ENCODE data around the gene ZNF532. TPM values are rescaled to one million over a fixed set of nuclear protein-coding genes. Genes with fewer than 3 reads are reported as not detected.

ZNF532 gene
- total and polyA plus RNA-seq, 5 donors from 2014 or later = 0.64 to 15.8 (median 1.6) TPM

- ATAC-seq (ENCODE audit: low read depth in 2 of 2) (no peak), DNase-seq (no peak)
- Histone ChIP-seq H3K4me3 (ENCODE audit: low read depth, low read length) (no peak overlapping the region), H3K4me1 (ENCODE audit: control insufficient read depth, insufficient read depth, low read length, poor library complexity, severe bottlenecking) (no peaks in the 10 kb centered on the region), H3K27me3 (ENCODE audit: control insufficient read depth, insufficient read depth, low read length) (no peaks in the 10 kb centered on the region), H3K36me3 (ENCODE audit: control insufficient read depth, insufficient read depth, low read length) (peaks cover 6% of the 10 kb centered on the region), H3K27ac (ENCODE audit: insufficient read depth, low read length, poor library complexity, severe bottlenecking) (no peak overlapping the region), H3K9me3 (ENCODE audit: control insufficient read depth in 2 of 2, low read length in 2 of 2) (no peaks in the 10 kb centered on the region)
- H3K4me1 Mint-ChIP-seq = peaks cover 0 to 5% (median 0%) of the 10 kb centered on the region in 4 donors
- H3K4me3 Mint-ChIP-seq = no peak overlapping the region
- peak overlapping the region in 1 of 3 donors; percentile 93 for H3K27ac Mint-ChIP-seq
- H3K9me3 Mint-ChIP-seq = no peaks in the 10 kb centered on the region
- peaks cover 8% of the 10 kb centered on the region for H3K27me3 Mint-ChIP-seq
- no peaks in the 10 kb centered on the region for H3K36me3 Mint-ChIP-seq
Measured at GRCh38 chr18:58975296-58975695, 110.6 kb downstream of the ZNF532 start.

GRCh38 chr18:58975781-58976180 is 111.1 kb downstream of the ZNF532 start:
- peaks cover 0 to 5% (median 0%) of the 10 kb centered on the region in 4 donors for H3K4me1 Mint-ChIP-seq
- Histone ChIP-seq H3K36me3 (ENCODE audit: control insufficient read depth, insufficient read depth, low read length) (peaks cover 6% of the 10 kb centered on the region), H3K4me3 (ENCODE audit: low read depth, low read length) (no peak overlapping the region), H3K27me3 (ENCODE audit: control insufficient read depth, insufficient read depth, low read length) (no peaks in the 10 kb centered on the region), H3K9me3 (ENCODE audit: control insufficient read depth in 2 of 2, low read length in 2 of 2) (no peaks in the 10 kb centered on the region), H3K27ac (ENCODE audit: insufficient read depth, low read length, poor library complexity, severe bottlenecking) (no peak overlapping the region), H3K4me1 (ENCODE audit: control insufficient read depth, insufficient read depth, low read length, poor library complexity, severe bottlenecking) (no peaks in the 10 kb centered on the region)
- no peak overlapping the region for H3K27ac Mint-ChIP-seq
- no peaks in the 10 kb centered on the region for H3K36me3 Mint-ChIP-seq
- no peaks in the 10 kb centered on the region for H3K9me3 Mint-ChIP-seq
- ATAC-seq (ENCODE audit: low read depth in 2 of 2) (no peak), DNase-seq (no peak)
- H3K27me3 Mint-ChIP-seq = peaks cover 8% of the 10 kb centered on the region
- H3K4me3 Mint-ChIP-seq = no peak overlapping the region

DNA sequence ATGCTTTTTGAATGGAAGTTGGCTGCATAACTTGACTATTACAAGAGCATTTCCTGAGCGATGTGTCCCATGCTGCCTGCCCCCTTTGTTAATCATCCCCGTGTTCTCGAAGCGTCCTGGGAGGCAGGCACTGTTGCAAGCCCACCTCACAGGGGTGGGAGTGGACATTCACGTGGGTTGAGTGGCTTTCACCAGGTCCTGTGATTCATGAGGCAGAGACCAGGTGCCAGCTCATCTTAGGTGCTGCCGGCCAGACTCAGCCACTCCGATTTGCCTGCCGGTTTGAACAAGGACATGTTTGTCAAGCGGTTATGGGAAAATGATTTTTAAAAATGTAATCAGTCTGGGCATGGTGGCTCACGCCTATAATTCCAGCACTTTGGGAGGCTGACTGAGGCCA is 112.5 kb downstream of the ZNF532 start:
- H3K36me3 Mint-ChIP-seq = no peaks in the 10 kb centered on the region
- ATAC-seq (ENCODE audit: low read depth in 2 of 2) = no peak
- no peaks in the 10 kb centered on the region for H3K4me1 Mint-ChIP-seq

GRCh38 chr18:58977801-58978200 is 113.1 kb downstream of the ZNF532 start:
- Histone ChIP-seq H3K36me3 (ENCODE audit: control insufficient read depth, insufficient read depth, low read length) (peaks cover 6% of the 10 kb centered on the region), H3K27ac (ENCODE audit: insufficient read depth, low read length, poor library complexity, severe bottlenecking) (no peak overlapping the region), H3K4me1 (ENCODE audit: control insufficient read depth, insufficient read depth, low read length, poor library complexity, severe bottlenecking) (no peaks in the 10 kb centered on the region), H3K27me3 (ENCODE audit: control insufficient read depth, insufficient read depth, low read length) (no peaks in the 10 kb centered on the region), H3K4me3 (ENCODE audit: low read depth, low read length) (no peak overlapping the region), H3K9me3 (ENCODE audit: control insufficient read depth in 2 of 2, low read length in 2 of 2) (no peaks in the 10 kb centered on the region)
- ATAC-seq (ENCODE audit: low read depth in 2 of 2) (no peak), DNase-seq (no peak)
- Mint-ChIP-seq H3K27ac (no peak overlapping the region), H3K4me1 (no peaks in the 10 kb centered on the region), H3K9me3 (no peaks in the 10 kb centered on the region), H3K36me3 (no peaks in the 10 kb centered on the region), H3K27me3 (peaks cover 8% of the 10 kb centered on the region), H3K4me3 (no peak overlapping the region)

More for the DNA sequence above, 112.5 kb downstream of the ZNF532 start:
- Histone ChIP-seq H3K4me3 (ENCODE audit: low read depth, low read length) (no peak overlapping the region), H3K9me3 (ENCODE audit: control insufficient read depth in 2 of 2, low read length in 2 of 2) (no peaks in the 10 kb centered on the region), H3K27ac (ENCODE audit: insufficient read depth, low read length, poor library complexity, severe bottlenecking) (no peak overlapping the region), H3K36me3 (ENCODE audit: control insufficient read depth, insufficient read depth, low read length) (peaks cover 6% of the 10 kb centered on the region), H3K27me3 (ENCODE audit: control insufficient read depth, insufficient read depth, low read length) (no peaks in the 10 kb centered on the region), H3K4me1 (ENCODE audit: control insufficient read depth, insufficient read depth, low read length, poor library complexity, severe bottlenecking) (no peaks in the 10 kb centered on the region)
- no peaks in the 10 kb centered on the region for H3K9me3 Mint-ChIP-seq
- DNase-seq = no peak
- no peak overlapping the region for H3K4me3 Mint-ChIP-seq
- peaks cover 8% of the 10 kb centered on the region for H3K27me3 Mint-ChIP-seq
- no peak overlapping the region for H3K27ac Mint-ChIP-seq

DNA sequence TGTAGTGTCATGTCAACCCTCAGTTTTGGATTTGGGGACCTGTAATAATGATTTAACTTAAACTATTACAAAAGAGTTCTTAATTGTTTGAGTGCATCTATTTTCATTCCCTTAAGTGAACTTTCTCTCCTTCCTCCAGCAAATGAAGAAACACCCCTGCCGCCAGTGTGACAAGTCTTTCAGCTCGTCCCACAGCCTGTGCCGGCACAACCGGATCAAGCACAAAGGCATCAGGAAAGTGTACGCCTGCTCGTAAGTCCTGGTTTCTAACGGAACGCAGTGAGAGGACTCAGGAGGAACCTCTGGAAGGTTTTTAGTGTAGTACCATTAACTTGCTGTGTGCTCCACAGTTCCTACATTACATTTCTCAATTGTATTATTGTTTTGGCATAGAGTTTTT is 114.2 kb downstream of the ZNF532 start:
- Mint-ChIP-seq H3K9me3 (no peaks in the 10 kb centered on the region), H3K4me1 (no peaks in the 10 kb centered on the region), H3K36me3 (no peaks in the 10 kb centered on the region), H3K4me3 (no peak overlapping the region), H3K27ac (no peak overlapping the region), H3K27me3 (peaks cover 2% of the 10 kb centered on the region)
- Histone ChIP-seq H3K27ac (ENCODE audit: insufficient read depth, low read length, poor library complexity, severe bottlenecking) (no peak overlapping the region), H3K27me3 (ENCODE audit: control insufficient read depth, insufficient read depth, low read length) (no peaks in the 10 kb centered on the region), H3K4me3 (ENCODE audit: low read depth, low read length) (no peak overlapping the region), H3K9me3 (ENCODE audit: control insufficient read depth in 2 of 2, low read length in 2 of 2) (no peaks in the 10 kb centered on the region), H3K4me1 (ENCODE audit: control insufficient read depth, insufficient read depth, low read length, poor library complexity, severe bottlenecking) (no peaks in the 10 kb centered on the region), H3K36me3 (ENCODE audit: control insufficient read depth, insufficient read depth, low read length) (peaks cover 6% of the 10 kb centered on the region)
- DNase-seq (no peak), ATAC-seq (ENCODE audit: low read depth in 2 of 2) (no peak)

DNA sequence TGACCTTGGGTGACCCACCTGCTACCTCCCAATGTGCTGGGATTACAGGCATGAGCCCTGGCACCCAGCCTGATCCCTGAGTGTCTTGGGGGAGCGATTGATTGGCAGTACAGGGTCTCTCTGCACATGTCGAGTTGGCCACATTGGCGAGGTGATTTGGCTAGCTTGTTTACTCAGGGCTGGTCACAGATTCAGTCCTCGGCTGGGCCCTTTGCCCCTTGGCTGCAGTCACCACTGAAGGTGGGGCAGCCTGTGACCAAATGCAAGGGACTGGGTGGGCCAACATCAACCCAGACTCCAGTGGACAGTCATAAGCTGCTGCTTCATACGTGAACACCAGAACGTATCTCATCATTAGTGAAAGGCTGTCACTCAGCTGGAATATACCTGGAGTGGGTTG is 114.9 kb downstream of the ZNF532 start:
- no peak overlapping the region for H3K27ac Mint-ChIP-seq
- no peak overlapping the region for H3K27ac ChIP-seq (ENCODE audit: insufficient read depth, low read length, poor library complexity, severe bottlenecking)
- no peaks in the 10 kb centered on the region for H3K9me3 ChIP-seq (ENCODE audit: control insufficient read depth in 2 of 2, low read length in 2 of 2)
- H3K4me1 ChIP-seq (ENCODE audit: control insufficient read depth, insufficient read depth, low read length, poor library complexity, severe bottlenecking) = no peaks in the 10 kb centered on the region
- H3K4me3 ChIP-seq (ENCODE audit: low read depth, low read length) = no peak overlapping the region
- no peaks in the 10 kb centered on the region for H3K27me3 Mint-ChIP-seq
- peaks cover 6% of the 10 kb centered on the region for H3K36me3 ChIP-seq (ENCODE audit: control insufficient read depth, insufficient read depth, low read length)
- H3K9me3 Mint-ChIP-seq = no peaks in the 10 kb centered on the region
- DNase-seq = no peak
- no peaks in the 10 kb centered on the region for H3K36me3 Mint-ChIP-seq
- H3K4me3 Mint-ChIP-seq = no peak overlapping the region
- H3K4me1 Mint-ChIP-seq = no peaks in the 10 kb centered on the region
- no peak for ATAC-seq (ENCODE audit: low read depth in 2 of 2)
- no peaks in the 10 kb centered on the region for H3K27me3 ChIP-seq (ENCODE audit: control insufficient read depth, insufficient read depth, low read length)

- Mint-ChIP-seq H3K27me3 (no peaks in the 10 kb centered on the region), H3K4me1 (no peaks in the 10 kb centered on the region), H3K4me3 (no peak overlapping the region), H3K36me3 (no peaks in the 10 kb centered on the region), H3K9me3 (no peaks in the 10 kb centered on the region), H3K27ac (no peak overlapping the region)
- no peaks in the 10 kb centered on the region for H3K9me3 ChIP-seq (ENCODE audit: control insufficient read depth in 2 of 2, low read length in 2 of 2)
- H3K36me3 ChIP-seq (ENCODE audit: control insufficient read depth, insufficient read depth, low read length) = peaks cover 6% of the 10 kb centered on the region
- H3K4me3 ChIP-seq (ENCODE audit: low read depth, low read length) = no peak overlapping the region
- H3K27ac ChIP-seq (ENCODE audit: insufficient read depth, low read length, poor library complexity, severe bottlenecking) = no peak overlapping the region
- DNase-seq (no peak), ATAC-seq (ENCODE audit: low read depth in 2 of 2) (no peak)
- H3K27me3 ChIP-seq (ENCODE audit: control insufficient read depth, insufficient read depth, low read length) = no peaks in the 10 kb centered on the region
- H3K4me1 ChIP-seq (ENCODE audit: control insufficient read depth, insufficient read depth, low read length, poor library complexity, severe bottlenecking) = no peaks in the 10 kb centered on the region
Measured at GRCh38 chr18:58980991-58981390, 116.3 kb downstream of the ZNF532 start.

DNA sequence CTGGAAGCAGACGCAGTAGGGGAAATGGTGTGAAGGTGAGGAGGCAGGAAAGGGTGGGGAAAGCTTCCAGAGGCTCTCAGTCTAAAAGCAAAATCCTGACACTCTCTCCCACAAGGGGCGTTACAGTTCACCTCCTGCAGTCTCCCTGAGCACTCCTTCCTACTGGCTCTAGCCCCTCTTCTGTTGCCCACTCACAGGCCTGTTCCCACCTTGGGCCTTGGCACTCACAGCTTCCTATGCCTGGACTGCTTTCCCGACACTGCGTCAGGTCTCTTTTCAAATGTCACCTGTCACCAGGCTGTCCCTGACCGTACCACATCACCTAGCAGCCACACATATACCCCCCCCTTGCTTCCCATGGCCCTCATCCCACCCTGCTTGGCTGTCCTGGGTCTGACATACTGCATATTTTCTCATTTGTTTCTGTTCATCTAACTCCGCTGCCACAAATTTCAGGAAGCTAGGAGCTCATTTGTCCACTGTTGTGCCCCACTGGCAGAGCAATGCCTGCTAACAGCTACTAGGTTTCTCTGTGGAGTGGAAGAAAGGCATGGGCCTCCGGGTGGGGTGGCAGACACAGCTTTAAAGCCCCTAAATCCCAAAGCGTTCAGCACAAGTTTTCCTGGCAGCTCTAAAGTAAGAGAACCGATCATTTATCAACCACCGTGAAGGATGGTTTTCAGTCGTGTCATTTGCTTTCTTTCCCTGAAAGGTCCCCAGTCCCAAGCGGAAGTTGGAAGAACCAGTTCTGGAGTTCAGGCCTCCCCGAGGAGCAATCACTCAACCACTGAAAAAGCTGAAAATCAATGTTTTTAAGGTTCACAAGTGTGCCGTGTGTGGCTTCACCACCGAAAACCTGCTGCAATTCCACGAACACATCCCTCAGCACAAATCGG is 118.8 kb downstream of the ZNF532 start:
- no peaks in the 10 kb centered on the region for H3K4me1 Mint-ChIP-seq
- H3K27me3 Mint-ChIP-seq = no peaks in the 10 kb centered on the region
- Histone ChIP-seq H3K36me3 (ENCODE audit: control insufficient read depth, insufficient read depth, low read length) (peaks cover 6% of the 10 kb centered on the region), H3K4me3 (ENCODE audit: low read depth, low read length) (no peak overlapping the region), H3K9me3 (ENCODE audit: control insufficient read depth in 2 of 2, low read length in 2 of 2) (no peaks in the 10 kb centered on the region), H3K4me1 (ENCODE audit: control insufficient read depth, insufficient read depth, low read length, poor library complexity, severe bottlenecking) (no peaks in the 10 kb centered on the region), H3K27me3 (ENCODE audit: control insufficient read depth, insufficient read depth, low read length) (no peaks in the 10 kb centered on the region), H3K27ac (ENCODE audit: insufficient read depth, low read length, poor library complexity, severe bottlenecking) (no peak overlapping the region)
- no peak overlapping the region for H3K27ac Mint-ChIP-seq
- H3K9me3 Mint-ChIP-seq = peaks cover 0 to 5% (median 0%) of the 10 kb centered on the region in 7 donors
- no peak for DNase-seq
- no peak overlapping the region for H3K4me3 Mint-ChIP-seq
- H3K36me3 Mint-ChIP-seq = no peaks in the 10 kb centered on the region
- ATAC-seq (ENCODE audit: low read depth in 2 of 2) = no peak

Data from CD4-positive, CD25-positive, alpha-beta regulatory T cell (primary cell).